ENCODE measurements around the gene GNG12.
A peak's percentile ranks its signal among the peaks of the same experiment; 100 is the strongest.
"Not testable (repeated sequence)": the region's sequence is repeated elsewhere in the genome, so short reads cannot be mapped to it uniquely, and the experiment has no call there.

Gene GNG12

DNA sequence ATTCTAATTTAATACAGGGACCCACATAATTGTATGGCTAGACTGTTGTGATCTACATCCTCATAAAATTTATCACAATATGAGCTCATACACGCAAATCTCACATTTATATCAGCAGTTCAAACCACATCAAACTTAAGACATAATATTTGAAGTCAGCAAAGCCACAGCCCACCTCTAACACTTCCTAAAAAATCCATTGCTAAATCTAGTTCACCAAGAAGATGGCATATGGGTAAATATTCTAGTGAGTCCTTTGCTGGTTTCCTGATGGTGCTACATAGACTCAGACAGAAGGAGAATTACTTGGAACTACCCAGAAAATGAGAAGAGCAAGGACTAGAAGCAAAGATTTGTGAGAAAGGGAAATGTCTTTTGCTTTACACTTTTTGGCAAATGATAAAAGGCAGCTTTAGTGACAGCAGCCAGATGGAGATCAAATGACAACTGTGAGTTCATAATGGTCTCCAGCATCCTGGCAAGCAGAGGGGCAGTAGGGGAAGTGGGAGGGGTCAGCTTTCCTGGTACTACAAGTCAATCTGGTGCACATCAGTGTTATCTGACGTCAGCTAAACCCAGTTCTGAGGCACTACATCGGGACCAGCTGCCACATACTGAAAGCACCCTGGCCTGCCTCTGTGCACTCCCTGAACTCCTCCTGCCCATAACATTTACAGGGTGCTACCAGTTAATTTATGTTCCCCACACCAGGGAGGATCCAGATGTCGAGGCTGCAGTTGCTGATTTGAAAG, 158.8 kb downstream of the GNG12 start:
- peak; percentile 70 for DNase-seq

- no peak for DNase-seq
Observed at GRCh38 chr1:67673468-67674201, 159.6 kb downstream of the GNG12 start.

DNA sequence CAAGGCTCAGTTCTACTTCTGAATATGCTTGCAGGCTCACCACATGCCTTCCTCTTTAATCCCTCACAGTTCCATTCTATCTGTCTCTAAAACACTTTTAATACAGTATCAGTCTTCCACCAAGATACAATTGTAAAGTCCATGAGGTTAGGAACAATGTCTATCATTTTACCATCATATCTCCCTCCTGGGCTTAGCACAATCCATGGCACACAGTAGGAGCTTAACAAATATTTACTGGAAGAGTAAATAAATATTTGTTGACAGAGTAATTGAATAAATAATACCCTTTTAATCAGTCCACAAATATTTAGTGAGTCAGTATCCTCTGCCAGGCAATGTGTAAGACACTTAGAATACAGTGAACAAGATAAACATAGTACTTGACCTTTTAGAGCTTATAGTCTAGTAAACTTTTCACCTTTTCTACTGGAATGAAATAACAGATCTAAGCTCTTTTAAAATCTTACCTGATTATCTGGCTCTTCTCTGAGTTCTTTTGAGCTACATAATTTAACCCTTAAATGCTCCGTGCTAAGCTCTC, 160.9 kb downstream of the GNG12 start:
- no peak for DNase-seq

- no peak for DNase-seq
Observed at GRCh38 chr1:67668660-67669059, 164.6 kb downstream of the GNG12 start.

- DNase-seq: no peak
Observed at GRCh38 chr1:67666636-67667035, 166.6 kb downstream of the GNG12 start.

GRCh38 chr1:67665307-67665706, 168.0 kb downstream of the GNG12 start:
- not testable (repeated sequence) for DNase-seq

- DNase-seq: no peak
Observed at GRCh38 chr1:67664048-67664447, 169.2 kb downstream of the GNG12 start.

DNA sequence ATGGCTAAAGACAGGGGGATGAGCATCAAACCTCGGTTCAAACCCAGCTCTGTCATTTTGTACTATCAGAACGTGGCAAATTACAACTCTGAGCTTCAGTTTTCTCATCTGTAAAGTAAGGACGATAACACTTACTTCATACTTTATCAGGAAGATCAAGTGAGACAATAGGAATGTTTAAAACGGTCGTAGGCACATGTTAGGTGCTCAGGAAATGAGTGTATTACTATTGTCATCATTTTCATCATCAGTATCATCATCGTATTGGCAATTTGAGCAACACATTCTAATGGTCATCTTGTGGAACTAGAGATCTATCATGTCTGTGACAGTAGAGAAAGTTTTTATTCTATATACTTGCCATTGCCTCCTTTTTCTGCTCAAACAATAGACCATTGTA, 170.4 kb downstream of the GNG12 start:
- DNase-seq: no peak

- no peak for DNase-seq
Observed at GRCh38 chr1:67659229-67659628, 174.0 kb downstream of the GNG12 start.

- DNase-seq: not testable (repeated sequence)
Observed at GRCh38 chr1:67657152-67657551, 176.1 kb downstream of the GNG12 start.

GRCh38 chr1:67655581-67655980, 177.7 kb downstream of the GNG12 start:
- DNase-seq: no peak

DNA sequence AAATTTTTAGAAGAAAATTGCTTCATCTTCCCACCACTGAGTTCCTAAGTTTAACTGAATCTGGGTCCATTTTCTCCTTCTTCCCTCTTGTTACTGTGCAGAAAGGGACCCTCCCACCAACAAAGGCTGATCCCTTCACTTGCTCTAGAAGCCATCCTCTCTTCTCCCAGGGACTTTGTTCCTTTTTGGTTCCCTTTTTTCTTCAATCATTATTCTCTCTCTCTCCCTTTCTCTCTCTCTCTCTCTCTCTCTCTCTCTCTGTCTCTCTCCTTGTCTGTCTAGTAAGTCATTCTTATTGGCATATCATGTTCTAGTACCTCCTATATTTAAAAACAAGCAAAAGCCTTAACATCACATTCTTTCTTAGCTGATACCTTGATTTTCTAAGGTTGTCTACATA, 180.0 kb downstream of the GNG12 start:
- no peak for DNase-seq

DNA sequence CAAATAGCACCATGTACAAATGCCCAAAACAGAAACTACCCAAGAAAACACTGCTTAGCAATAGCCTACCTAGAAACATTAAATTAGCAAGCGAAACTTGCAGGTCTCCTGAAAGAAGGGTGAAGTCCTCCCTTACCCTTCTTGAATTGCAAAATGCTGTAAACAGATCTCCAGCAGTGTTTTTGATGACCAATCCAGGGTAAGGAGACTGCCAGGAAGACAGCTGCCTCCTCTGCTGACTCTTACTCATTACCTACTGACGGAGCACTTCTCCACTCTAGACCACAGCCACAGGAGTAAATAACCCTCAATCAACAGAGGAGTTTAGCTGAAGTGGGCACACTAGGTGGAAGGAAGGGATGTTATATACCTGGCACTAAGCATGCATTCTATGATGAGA, 180.5 kb downstream of the GNG12 start:
- no peak for DNase-seq

Measured in NCI-H1092 (cell line).